Inferior parietal cortex (tissue), 1 donor: ENCODE data around the gene DCUN1D1.

ENCODE experiments used
- DNase-seq: peaks from one replicate; pipeline ENCODE4 v3.0.0-alpha.2; 2016; ENCODE audit errors: extremely low spot score

DCUN1D1 gene

DNA sequence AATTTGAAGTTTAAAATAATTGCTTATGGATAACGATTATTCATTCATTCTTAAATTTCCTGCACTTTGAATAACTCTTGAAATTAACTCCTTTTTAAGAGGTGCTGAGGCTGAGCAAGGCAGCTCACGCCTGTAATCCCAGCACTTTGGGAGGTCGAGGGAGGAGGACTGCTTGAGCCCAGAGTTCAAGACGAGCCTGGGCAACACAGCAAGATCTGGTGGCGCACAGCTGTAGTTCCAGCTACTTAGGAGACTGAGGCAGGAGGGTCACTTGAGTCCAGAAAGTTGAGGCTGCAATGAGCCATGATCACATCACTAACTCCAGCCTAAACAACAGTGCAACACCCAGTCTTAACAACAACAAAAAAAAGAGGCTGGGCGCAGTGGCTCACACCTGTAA, 8.0 kb downstream of the DCUN1D1 start:
- no peak for DNase-seq

DNA sequence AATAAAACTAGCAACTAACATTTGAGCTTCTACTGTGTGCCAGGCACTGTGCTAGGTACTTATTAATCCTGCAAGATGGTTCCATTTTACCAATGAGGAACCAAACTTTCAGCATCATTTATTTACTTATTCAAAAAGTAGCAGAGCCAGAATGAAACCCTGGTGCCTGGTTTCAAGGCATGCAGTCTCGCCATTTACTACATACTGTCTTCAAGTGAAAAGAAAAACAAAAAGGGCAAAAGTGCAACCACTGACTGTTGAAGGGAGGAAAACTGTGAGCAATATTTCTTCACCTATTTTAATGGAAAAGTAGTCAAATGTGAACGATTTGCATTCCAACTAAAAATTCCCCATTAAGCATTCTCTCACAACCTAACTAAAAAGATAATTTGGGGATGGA, 8.7 kb downstream of the DCUN1D1 start:
- DNase-seq, result no peak

DNA sequence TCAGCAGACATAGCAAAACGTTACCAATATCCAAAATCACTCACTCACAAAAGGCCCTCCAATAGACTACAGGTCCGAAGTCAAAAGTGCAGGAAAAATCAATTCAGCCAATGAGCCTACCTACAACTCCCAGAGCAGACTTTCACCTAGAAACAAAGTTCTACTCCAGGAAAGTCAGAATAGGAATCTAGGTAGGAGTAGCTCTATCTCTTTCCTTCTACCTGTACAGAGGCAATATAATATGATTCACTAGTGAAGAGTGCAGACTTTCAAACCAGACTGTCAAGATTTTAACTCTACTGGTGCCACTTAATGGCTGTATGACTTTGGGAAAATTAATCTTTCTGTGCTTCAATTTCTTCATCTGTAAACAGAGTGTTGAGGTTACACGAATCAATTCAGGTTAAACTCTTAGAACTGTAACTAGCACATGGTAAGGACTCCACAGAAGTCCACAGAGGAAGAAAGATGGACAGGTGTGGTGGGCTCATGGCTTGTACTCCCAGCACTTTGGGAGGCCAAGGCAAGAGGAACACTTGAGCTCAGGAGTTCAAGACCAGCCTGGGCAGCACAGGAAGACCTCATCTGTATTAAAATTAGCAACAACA, 9.4 kb downstream of the DCUN1D1 start:
- no peak for DNase-seq

DNA sequence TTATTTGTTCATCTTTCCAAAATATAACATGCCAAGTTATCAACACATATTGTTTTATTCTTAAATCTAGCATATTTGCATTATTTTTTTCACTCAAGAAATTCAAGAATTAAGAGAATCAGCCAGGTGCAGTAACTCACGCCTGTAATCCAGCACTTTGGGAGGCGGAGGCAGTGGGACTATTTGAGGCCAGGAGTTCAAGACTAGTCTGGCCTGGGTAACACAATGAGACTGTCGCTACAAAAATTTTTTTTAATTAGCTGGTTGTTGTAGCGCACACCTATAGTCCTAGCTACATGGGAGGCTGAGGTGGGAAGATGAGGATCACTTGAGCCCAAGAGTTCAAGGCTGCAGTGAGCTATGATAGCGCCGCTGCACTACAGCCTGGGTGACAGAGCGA, 10.5 kb downstream of the DCUN1D1 start:
- no peak for DNase-seq

DNA sequence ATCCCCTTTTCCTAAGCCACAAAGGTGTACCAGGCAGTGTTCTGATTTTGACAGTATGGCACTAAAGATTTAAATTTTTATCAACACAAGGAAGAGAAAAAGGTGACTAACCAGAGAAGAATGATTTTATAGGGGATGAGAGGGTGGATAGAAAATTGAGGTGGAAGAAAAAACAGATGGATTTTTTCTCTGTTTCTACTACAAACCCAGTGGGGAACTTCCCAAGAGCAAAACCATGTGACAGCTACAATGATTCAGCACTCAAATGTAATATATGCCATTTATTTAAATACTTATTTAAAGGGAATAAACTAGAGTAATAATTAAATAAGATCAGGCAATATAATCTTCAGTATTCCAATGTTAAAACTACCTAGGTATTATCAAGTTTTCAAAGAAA, 11.1 kb downstream of the DCUN1D1 start:
- no peak for DNase-seq

DNA sequence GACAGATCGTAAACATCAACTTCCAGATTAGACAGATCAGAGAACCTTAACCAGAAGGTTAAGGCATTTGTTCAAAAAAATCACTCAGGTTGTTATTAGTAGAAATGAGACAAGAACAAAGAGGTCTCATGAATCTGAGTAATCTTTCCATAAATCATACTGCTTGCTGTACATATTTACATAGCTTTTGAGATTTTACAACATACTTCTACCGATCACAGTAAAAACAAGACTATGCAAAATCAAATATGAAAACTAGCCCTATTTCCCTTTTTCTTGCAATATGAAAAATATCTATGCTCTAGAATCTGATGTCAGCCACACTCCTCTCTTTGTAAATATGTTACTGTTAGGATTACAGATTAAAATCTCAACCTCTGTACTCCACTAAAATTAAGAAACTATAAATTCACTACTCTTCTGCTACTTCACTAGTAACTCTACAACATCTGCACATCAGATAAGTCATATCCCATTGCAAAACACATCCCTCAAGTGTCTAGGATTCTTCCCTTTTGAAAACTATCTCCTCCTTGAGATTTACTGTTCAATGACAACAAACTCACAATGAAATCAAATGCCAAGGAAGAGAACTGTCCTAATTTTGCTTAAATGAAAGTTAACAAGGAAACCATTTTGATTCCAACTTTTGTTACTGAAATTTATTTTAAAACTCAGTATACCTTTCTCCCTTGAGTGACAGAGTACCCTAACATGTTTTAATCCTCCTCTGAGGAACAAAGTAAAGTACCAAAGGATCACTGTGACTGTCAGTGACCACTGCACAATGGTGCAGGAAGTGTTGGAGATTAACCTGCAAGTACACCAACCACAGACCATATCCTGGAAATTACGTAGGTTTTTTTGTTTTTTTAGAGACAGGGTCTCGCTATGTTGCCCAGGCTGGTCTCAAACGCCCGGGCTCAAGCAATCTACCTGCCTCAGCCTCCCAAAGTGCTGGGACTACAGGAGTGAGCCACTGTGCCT, 12.8 kb downstream of the DCUN1D1 start:
- DNase-seq, result no peak

DNA sequence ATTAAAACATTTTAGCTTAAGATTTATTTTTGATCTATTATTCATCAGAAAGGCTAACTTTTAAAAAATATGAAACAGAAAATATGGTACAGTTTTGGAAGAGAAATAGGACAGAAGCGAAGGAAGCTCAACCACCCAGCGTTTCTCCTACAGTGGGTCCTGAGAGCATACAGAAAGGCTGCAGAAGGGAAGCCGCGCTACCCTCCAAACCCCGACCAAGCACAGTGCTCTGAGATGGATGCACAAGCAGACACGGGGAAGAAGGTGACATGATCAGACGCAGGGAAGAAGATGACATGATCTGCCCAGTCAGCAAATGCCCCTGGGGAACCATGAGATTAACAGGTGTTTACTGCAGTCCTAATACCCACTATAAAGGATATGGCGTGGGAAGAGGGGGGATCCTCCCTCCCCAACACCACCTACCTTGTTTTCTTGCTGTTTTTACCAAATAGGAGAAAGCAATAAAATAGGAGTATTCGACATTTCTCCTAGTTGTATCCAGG, 14.4 kb downstream of the DCUN1D1 start:
- DNase-seq, result no peak

DNA sequence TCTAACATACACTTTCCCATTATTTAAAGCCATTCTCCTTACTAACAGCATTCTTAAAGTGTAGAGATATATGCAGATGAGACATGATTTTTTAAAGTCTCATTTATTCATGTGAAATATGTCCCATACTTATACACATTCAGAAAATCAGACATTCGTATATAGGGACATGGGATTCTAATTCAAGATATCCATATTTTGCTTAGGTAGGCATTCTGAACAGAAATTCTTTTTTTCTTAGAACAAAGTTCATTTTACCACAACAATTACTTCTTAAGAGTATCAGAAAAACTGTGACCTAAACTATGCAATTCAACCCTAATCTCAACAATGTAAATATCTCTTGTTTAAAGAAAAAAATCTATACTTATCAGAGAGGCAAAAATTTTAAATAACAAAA, 16.2 kb downstream of the DCUN1D1 start:
- DNase-seq, result no peak

DNA sequence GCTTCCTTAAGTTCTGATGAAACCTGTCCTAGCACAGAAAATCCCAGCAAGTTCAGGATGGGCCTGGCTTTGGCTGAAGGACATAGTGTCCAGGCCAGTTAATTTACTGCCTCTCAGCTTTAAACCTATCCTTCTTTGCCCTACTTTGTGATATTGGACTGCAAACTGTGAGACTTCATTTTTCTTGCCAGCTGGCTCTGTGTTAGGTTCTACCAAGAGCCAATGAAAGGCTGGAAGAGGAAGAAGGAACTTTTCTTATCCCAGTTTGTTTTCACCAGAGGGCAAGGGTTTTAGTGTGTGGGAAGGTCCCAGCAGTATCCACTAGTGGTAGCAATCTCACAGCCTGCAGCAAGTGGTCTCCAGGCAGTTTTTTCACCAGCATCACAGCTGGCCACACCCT, 18.2 kb downstream of the DCUN1D1 start:
- DNase-seq, result peak; percentile 23

DNA sequence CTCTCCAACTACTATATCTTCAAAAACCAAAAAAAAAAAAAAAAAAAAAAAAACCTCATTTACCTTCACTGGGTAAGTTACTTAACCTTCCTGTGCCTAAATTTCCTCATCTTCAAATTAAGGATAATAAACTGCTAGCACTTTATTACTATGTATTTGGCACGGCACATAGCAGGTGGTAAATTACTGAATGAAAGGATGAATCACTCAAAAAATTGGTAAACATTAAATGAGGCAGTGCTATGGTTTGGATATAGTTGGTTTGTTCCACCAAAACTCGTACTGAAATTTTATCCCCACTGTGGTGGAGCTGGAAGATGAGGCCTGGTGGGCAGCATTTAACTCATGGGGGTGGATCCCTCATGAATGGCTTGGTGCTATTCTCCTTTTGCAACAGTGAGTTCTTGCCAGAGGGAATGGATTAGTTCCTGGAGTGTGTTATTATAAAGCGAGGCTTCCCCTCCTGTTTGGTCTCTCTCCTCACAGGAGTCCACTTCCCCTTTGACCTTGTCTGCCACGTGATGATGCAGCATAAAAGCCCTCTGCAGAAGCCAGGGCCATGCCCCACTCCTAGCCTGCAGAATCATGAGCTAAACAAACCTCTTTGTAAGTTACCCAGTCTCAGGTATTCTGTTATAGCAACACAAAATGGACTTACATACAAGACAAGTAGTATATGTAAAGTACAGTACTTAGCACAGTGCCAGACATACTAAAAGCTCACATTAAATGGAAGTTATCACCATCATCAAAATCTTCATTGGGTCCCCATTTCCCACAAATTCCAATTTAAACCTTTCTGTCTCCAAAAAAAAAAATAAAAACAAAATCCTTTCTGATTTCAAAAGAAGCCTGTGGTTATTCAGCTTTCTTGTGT, 20.6 kb downstream of the DCUN1D1 start:
- DNase-seq, result no peak

DNA sequence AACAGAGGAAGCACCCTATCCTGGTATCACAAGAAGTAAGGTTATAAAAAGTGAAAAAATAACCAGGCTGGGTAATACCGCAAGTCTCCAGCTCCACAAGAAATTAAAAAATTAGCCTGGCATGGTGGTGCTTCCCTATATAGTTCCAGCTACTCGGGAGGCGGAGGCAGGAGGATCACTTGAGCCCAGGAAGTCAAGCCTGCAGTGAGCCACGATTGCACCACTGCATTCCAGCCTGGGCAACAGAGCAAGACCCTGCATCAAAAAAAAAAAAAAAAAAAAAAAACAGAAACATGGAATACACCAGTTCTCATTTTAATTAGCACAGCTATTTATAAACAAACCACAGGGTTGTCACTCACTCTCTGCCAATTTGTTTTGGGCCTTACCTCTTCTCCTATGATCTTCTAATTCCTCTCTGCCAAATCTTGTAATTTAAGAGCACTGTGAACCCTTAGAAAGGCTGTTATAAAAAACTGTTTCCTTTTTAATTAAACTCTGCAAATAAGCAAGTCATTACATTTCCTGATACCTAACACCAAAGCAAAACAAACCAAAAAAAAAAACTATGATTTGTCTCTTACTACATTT, 22.6 kb downstream of the DCUN1D1 start:
- no peak for DNase-seq

DNA sequence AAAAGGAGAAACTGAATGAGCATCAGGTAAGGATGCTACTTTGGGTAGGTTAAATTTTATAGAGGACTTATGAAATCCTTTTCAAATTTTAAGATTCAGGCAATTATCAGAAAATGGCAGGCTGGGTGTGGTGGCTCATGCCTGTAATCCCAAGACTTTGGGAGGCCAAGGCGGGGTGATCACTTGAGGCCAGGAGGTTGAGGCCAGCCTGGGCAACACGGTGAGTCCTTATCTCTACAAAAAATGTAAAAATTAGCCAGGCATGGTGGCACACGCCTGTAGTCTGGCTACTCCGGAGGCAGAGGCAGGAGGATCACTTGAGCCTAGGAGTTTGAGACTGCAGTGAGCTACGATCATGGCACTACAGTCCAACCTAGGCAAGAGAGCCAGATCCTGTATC, 23.1 kb downstream of the DCUN1D1 start:
- DNase-seq, result no peak

DNA sequence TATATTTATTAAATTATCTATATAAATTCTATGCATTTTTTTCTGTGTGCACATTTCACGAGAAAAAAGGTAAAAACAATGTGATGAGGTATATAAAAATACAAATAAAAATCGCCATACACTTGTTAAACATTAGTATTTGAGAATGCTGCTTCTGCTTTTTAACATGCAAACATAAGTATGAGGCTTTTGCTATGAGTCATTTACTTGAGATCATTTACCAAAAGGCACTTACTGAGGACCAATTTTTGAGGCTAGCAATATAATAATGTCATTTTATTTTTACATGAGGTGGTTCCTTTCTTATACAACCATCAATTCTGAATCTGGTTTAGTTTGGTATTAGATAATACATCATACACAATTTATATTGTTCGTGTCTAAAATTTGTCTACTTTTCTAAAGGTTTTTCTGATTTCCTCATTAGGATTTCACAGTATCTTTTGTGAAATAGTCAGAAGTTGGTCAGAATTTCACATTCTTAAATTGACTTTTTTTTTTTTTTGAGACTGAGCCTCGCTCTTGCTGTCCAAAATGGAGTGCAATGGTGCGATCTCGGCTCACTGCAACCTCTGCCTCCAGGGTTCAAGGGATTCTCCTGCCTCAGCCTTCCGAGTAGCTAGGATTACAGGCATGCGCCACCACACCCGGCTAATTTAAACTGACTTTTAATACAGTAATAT, 25.6 kb downstream of the DCUN1D1 start:
- no peak for DNase-seq

DNA sequence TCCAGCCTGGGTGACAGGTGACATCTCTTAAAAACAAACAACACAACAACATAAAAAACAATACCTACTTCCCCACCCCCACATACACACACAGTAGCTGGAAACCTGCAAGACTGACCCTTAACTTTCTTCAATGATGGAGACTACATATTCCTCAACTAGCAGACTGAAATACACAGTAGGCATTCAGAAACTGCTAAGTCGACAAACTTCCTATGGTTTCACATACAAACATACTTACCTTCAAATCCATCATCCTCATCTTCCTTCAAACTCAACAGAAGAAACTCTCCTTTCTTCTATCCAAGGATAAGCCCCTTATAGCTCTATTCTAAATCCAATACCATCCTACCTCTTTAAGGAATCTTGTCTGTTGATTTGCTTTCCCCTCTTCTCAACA, 30.6 kb downstream of the DCUN1D1 start:
- DNase-seq, result no peak

DNA sequence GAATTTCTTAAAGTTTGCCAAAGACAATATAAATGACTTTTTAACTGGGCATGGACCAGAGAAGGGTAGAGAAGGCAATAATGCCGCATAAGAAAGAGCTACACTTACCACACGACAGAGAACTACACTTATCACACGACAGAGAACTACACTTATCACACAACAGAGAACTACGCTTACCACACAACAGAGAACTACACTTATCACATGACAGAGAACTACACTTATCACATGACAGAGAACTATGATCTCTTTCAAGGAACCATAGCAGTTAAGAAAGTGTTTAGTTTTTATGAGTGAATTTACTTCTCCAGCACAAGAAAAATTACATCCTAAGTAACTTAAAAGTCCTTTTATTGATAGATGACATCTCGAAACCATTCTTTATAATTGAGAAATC, 32.0 kb downstream of the DCUN1D1 start:
- DNase-seq, result no peak

DNA sequence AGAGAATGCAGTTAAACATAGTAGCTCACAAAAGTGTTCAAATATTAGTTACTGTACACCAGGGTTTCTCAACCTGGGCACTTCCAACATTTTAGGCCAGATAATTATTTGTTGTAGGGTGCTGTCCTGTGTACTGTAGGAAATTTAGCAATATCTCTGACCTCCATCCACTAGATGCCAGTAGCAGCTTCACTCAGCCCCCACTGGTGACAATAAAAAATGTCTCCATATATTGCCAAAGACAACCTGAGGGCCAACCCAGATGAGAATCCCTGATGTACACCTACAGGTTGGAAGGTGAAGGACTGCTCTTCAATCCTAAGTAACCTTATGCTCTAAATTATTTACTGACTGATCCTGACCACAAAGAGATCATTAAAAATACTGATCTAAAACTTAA, 32.5 kb downstream of the DCUN1D1 start:
- DNase-seq, result no peak

DNA sequence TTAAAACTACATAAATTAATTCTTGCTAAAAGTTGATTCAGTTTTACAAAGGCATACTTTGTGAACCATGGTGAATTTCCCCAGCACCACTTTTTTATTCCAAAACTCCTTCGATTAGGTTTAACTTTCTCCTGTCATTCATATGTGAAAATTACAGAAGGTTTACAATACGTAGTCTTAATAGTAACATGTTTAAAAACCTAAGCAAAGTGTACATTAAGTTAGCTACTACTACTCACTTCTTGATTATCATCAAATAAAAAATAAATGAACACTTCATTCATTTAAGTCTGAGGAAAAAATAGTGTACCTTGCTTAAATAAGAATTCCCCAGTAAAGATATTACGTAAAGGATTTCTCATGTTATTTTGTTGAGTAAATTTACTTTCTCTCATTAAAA, 38.6 kb downstream of the DCUN1D1 start:
- no peak for DNase-seq

DNA sequence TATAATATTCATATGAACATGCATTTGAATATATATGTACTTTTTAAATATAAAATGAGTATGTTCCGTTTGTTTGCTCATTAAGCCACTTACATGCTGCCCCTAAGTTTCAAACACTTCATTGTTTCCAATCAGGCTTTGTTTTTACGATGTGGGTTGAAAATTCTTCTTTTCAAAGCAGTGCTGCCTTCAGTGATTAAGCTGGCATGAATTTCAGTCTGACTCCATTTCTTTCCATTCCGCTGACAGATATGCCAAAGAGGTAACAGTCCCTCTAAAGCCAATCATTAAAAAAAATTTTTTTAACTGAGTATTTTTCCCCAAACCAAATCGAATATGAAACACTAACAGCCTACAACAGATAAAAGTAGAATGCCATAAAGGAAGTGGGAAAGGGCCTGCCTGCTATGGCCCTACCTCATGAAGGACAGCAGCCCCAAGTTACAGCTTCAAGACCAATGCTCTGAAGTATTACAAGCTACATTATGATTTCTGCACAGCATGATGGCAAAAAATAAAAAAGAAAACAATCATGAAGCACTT, 40.0 kb downstream of the DCUN1D1 start:
- no peak for DNase-seq

DNA sequence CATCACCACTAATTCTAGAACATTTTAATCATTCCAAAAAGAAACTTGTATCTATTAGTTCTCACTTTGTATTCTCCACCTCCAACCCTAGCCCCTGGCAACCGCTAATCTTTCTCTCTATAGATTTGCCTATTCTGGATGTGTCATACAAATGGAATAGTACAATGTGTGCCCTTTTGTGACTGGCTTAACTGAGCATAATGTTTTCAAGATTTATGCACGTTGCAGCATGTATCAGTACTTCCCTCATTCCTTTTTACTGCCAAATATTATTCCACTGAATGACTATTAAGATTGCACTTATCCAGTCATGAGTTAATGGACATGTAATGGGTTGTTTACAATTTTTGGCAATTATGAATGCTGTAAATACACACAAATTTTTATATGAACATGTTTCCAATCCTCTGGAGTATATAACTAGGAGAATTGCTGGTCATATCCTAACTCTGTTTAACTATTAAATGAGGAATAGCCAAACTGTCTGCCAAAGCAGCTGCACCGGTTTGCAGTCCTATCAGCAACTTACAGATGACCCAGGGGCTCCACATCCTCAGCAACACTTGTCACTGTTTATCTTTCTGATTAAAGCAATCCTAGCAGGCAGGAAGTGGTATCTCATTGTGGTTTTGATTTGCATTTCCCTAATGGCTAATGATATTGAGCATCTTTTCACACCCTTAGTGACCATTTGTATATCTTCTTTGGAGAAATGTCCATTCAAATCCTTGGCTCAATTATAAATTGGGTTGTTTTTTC, 42.9 kb downstream of the DCUN1D1 start:
- no peak for DNase-seq

DNA sequence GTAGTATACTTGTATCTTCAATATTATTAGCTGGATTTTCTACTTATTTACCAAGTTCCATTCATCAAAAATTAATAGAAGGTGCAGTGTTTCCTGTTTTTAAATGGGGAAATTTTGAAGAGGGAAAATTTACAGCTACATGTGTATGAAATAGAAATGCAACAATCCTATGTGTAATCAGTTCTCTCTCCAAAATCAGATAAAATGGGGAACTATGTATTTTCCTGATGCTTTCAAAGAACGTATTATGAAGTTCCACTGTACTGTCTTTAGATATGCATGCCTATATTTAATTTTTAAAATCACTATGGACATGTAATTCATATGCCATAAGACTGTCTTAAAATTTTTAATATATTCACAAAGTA, 43.4 kb downstream of the DCUN1D1 start:
- no peak for DNase-seq
